GM18868 (cell line): ENCODE measurements around the gene KCNH1.
A peak's percentile ranks its signal among the peaks of the same experiment; 100 is the strongest.
"Not testable (repeated sequence)": the region's sequence is repeated elsewhere in the genome, so short reads cannot be mapped to it uniquely, and the experiment has no call there.

Experiments
- ATAC-seq: cut with Tn5 transposase; IDR thresholded peaks from one replicate; pipeline ENCODE4 v1.9.1; 2021; ENCODE audit warnings: mild to moderate bottlenecking, moderate library complexity; ENCODE audit not compliant: unreplicated experiment

KCNH1 gene

GRCh38 chr1:211013346-211014240 lies 120.4 kb downstream of the KCNH1 start:
- ATAC-seq = no peak

GRCh38 chr1:211011128-211011527 lies 122.8 kb downstream of the KCNH1 start:
- not testable (repeated sequence) for ATAC-seq

GRCh38 chr1:211009944-211010343 lies 124.0 kb downstream of the KCNH1 start:
- ATAC-seq = no peak

DNA sequence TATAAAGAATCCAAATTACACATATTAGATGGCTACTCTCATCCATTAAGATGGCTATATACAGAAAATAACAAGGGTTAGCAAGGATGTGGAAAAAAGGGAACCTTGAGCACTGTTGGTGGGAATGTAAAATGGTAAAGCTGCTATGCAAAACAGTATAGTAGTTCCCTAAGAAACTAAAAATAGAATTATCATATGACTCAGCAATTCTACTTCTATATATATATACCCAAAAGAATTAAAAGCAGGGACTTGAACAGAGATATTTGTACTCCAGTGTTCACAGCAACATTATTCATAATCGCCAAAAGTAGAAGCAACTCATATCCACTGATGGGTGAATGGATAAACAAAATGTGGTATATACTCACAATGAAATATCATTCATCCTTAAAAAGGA lies 126.1 kb downstream of the KCNH1 start:
- ATAC-seq = no peak

GRCh38 chr1:210995931-210996330 lies 138.0 kb downstream of the KCNH1 start:
- ATAC-seq = not testable (repeated sequence)

GRCh38 chr1:210992837-210993236 lies 141.1 kb downstream of the KCNH1 start:
- no peak for ATAC-seq

- ATAC-seq = no peak
Observed at GRCh38 chr1:210989905-210990304, 144.0 kb downstream of the KCNH1 start.

GRCh38 chr1:210981490-210981889 lies 152.5 kb downstream of the KCNH1 start:
- no peak for ATAC-seq

GRCh38 chr1:210980082-210980481 lies 153.9 kb downstream of the KCNH1 start:
- no peak for ATAC-seq

DNA sequence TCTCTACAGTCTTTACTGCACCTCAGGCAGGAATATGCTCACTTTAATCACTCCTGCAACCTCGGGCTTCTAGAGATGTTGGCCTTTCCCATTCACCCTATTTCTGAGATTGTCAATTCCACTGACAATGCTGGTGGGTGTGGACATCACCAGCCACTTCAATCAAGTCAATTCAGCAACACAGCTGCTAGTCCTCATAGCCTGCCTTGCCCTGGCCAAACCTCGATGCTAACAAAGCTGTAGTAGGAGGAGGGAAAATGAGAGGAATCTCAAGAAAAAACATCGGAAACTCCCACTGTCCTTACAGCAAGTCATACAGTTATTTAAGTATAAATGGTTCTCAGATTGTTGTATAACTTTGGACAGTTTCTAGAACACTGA lies 155.0 kb downstream of the KCNH1 start:
- ATAC-seq = no peak

DNA sequence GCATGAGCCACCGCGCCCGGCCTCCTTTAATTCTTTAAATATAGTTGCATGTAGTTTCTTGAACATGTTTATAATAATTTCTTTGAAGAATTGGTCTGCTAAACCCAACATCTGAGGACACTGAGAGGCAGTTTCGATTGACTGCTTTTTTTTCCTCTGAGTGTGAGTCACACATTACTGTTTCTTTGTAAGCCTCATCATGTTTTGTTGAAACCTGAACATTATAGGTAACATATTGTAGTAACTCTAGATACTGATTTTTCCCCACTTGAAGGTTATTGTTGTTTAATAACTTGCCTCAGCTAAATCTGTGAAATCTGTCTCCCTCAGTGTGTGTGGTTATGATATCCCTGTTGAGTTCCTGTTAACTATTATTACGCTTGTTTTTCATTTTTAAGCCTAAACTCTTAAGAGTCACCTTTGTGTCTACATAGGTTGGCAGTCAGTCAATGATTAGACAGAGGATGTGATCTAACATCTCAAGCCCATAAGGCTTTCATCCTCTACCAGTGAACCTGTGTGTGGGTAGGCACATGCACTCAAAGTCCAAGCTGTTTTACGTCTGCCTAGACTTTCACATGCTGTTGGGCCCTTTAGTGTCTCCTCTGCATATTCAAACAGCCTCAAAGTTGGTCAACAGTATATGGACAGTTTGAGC lies 155.5 kb downstream of the KCNH1 start:
- ATAC-seq = no peak

- ATAC-seq = no peak
Observed at GRCh38 chr1:210951279-210951678, 182.7 kb downstream of the KCNH1 start.

DNA sequence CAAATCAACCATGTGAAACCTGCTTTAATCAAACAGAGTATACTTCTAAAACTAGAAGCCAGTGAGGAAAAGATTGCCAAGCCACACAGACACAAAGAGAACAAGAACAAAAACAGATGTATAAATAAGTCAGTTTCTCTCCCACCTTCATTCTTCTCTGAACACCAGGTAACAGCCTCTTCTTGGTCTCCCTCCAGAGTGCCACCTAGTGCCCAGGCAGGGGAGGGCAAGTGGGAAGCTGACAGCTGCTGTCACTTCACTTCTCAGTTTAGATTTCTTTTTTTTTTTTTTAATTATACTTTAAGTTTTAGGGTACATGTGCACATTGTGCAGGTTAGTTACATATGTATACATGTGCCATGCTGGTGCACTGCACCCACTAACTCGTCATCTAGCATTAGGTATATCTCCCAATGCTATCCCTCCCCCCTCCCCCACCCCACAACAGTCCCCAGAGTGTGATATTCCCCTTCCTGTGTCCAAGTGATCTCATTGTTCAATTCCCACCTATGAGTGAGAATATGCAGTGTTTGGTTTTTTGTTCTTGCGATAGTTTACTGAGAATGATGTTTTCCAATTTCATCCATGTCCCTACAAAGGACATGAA lies 183.9 kb downstream of the KCNH1 start:
- peak; percentile 83 for ATAC-seq

GRCh38 chr1:210949489-210949888 lies 184.5 kb downstream of the KCNH1 start:
- ATAC-seq = no peak

DNA sequence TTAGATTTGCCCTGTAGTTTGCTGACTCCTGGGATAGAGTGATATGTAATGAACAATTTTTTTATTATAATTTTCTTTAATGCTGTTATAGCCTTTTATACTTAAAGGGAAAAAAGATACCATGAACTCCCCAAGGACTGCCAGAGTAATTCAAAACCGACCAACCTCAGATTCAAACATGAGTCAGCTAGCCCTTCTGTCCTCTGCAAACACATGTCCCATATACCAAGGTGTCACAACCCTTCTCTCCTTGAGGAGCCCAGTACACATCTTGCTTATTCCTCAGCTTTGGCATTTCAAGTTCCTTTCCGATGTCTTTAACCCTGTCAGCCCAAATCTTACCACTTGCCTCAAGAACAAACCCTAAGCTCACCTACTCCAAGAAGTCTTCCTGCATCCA lies 184.9 kb downstream of the KCNH1 start:
- no peak for ATAC-seq

DNA sequence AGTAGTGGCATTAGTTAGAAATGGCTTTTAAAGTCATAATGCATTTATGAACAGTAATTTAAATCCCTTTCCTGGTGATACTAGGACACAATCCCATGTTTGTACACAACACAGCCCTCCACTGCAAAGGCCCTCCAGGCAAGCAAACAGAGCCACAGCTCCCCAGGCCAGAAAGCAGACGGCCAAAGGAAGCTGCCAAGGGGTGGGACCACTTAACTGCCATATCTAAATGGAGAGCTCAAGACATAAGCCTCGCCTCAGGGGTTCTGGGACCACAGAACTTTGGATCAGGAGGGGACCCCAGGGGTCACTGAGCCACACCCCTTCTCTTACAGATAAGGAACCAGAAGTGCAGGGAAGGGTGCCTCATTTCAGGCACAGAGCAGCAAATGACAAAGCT lies 189.7 kb downstream of the KCNH1 start:
- no peak for ATAC-seq

DNA sequence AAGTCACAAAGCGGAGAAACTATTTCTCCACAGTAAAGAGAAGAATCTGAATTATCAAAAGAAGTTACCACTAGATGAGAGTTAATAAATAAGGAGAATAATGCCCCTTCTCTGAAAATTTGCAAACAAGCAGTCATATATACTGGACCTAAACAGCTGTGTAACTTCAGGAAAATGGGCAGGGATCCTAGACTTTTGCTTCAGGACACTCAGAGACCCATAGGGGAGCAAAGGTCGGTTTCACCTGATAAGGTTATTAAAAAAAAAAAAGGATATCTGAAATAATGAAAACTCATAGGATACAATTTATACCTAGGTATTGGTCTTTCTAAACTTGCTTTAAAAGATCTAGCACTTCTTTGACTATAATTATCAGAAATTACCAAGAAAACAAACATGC lies 191.4 kb downstream of the KCNH1 start:
- no peak for ATAC-seq

DNA sequence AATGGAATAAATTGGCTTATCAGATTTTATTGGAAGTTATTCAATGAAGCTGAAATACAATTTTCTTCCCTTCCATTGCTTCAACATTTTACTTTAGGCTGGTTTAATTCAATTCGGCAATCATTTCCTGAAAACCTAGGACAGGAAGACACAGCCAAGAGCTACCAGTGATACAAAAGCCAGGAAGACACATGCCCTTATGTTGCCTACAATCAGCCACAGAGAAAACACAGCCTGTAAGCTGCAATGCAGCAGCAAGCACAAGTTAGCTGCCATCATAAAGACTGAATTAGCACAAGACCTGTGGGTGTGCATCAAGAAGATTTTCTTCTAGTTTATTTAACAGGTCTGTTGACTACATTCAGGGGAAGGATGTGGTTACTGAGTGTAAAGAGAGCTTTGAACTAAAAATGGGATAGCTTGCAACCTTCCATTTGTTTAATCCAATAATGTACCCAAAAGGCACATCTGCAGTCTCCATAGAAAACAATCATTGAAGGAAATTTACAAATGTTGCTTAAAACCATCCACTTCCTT lies 193.8 kb downstream of the KCNH1 start:
- no peak for ATAC-seq

DNA sequence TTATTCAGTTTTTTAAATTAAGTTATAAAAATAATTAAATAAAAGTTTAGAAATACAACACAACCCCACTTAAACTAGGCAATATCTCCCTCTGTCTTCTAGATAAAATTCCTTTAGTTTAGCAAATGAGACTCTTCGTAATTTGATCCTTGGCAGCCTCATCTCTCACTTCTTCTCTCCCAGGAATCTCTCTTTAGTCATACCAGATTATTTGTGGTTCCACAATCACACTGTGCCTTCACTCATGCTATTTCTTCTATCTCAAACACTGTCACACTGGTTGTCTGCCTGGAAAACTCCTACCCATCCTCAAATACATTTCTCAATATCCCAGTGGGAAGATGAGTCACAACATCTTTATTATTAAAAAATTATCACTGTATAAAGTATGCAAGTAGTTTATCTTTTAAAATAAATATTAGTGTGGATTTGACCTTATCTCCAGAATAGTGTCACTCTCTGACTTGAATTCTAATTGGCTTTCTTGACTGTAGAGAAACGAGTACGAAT lies 195.5 kb downstream of the KCNH1 start:
- no peak for ATAC-seq

GRCh38 chr1:210937846-210938245 lies 196.1 kb downstream of the KCNH1 start:
- ATAC-seq = no peak

- no peak for ATAC-seq
Observed at GRCh38 chr1:210935905-210936304, 198.0 kb downstream of the KCNH1 start.
